ENCODE results near the gene ATP6V1A.

Gene ATP6V1A

DNA sequence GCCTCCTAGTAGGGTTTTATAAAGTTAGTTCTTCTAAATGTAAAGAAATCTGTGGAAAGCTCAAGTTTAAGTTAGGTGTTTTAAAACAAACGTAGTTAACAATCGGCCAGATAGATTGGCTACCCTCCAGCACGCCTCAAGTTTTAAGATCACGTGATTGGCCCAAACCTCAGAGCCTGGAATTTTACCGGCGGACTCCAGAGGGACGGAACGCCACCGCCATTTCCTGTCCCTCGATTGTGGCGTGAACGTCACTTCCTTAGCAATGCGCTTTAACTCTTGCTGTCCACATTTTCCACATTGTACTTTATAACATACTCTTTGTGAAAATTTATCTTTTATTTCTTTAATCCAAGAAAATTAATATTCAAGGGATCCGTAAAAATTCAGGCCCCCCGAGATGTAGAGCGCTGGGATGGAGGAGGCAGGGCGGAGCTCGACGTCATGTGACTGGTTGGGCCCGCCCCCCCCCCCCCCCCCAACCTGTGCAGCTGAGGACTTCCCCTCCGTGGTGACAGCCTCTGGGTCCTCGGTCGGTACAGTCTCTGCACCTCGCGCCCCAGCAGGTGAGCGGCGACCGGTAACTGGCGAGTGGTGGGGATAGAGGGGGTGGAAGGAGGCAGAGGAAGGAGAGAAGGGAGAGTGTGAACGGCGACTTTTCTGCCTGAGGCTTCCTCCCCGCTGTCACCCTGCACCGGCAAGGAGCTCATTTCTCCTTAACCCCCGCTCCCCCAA lies at the start of gene ATP6V1A:
TSS of gene ATP6V1A (plus strand) at position 488 of the 735 bp plus-strand sequence. CDS start 31,719 bp downstream, outside the sequence.
- DNase-seq: peak; percentile 84

DNA sequence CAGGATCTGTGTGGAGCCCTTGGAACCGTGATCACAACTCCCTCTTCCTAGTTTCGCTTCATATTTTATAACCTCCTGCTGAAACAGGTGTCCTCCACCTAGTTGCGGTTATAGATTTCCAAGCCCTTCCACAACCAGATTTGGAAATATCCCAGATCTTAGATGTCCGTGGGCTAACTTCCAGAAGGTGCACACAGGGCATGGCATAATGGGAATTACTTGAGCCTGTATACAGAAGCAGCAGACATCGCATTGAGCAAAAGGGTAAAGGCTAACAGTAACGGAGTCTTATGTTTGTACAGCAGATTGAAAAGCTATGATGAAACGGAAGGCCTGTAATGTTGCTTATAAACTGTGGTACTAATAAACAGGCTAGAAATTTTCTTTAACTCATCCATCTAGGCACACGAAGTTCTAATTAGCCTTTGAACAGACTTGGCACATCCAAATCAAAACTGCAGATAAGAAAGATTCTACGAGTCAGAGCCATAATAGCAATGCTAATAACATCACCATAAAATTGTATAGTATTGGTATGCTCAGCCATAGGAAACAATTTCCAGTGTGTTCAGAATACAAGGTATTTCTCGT lies 49.2 kb upstream of the ATP6V1A start:
- DNase-seq: peak; percentile 10

DNA sequence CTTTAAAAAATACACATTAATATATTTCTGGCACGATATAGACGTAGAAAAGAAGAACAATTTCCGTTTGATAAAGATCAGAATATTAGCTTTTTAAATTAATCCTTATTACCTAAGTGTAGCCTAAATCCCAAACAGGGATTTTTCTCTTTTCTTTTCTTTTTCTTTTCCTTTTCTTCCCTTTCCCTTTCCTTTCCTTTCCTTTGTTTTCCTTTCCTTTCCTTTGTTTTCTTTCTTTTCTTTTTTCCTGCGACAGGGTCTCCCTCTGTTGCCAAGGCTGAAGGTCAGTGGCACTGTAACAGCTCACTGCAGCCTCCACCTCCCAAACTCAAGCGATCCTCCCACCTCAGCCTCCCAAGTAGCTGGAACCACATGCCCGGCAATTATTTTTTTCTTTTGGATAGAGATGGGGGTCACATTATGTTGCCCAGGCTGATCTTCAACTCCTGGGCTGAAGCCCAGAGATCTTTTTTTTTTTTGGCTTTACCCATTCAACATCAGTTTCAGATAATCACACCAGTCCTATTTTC lies 48.6 kb upstream of the ATP6V1A start:
- no peak for DNase-seq

DNA sequence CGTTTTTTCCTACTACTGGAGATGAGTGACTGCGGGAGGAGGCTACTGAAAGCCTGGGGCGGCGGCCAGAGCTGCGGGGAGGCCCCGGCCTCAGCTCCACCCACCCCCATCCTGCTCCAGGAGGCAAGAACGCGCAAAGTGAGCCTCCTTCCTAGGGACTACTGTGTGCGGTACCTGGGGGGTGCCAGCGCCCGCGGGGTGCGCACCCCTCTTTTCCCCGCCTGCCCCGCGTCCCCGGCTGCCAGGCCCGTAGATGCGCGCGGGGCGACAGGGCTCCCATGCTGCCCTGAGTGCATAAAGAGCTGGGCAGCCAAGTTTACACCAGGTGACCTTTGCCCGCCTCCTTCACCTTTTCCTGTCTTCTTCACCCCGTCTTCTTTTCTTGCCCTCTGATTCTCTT lies 47.9 kb upstream of the ATP6V1A start:
- no peak for DNase-seq

DNA sequence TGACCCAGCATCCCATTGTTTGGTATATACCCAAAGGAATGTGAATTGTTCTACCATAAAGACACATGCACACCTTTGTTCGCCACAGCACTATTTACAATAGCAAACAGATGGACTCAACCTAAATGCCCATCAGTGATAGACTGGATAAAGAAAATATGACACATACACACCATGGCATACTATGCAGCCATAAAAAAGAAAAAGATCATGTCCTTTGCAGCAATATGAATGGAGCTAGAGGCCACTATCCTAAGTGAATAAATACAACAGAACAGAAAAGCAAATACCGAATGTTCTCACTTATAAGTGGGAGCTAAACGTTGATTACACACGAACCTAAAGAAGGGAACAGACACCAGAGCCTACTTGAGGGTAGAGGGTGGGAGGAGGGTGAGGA lies 39.0 kb upstream of the ATP6V1A start:
- DNase-seq: no peak

- DNase-seq: no peak
Measured at GRCh38 chr3:113712129-113712528, 34.7 kb upstream of the ATP6V1A start.

GRCh38 chr3:113714702-113715101 lies 32.1 kb upstream of the ATP6V1A start:
- no peak for DNase-seq

- no peak for DNase-seq
Measured at GRCh38 chr3:113717308-113717707, 29.5 kb upstream of the ATP6V1A start.

GRCh38 chr3:113717818-113718217 lies 29.0 kb upstream of the ATP6V1A start:
- no peak for DNase-seq

DNA sequence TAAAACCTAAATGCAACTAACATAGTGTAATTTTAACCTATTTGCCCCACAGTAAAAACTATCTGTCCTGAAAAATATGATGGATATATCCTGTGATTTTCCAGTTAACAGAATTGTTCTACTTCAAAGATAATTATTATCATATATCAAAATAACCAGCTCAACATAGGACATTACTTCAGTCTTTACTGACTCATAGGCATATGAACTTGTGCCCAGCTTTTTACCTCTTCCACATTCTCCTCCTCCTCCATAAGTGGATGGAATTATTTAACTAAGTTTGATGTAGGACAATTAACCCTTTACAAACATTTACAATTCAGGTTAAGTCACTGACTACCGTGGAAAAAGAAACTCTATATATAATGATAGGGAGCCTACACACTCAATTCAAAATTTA lies 27.5 kb upstream of the ATP6V1A start:
- no peak for DNase-seq

- DNase-seq: no peak
Measured at GRCh38 chr3:113719758-113720157, 27.1 kb upstream of the ATP6V1A start.

GRCh38 chr3:113721636-113722035 lies 25.2 kb upstream of the ATP6V1A start:
- peak; percentile 56 for DNase-seq

DNA sequence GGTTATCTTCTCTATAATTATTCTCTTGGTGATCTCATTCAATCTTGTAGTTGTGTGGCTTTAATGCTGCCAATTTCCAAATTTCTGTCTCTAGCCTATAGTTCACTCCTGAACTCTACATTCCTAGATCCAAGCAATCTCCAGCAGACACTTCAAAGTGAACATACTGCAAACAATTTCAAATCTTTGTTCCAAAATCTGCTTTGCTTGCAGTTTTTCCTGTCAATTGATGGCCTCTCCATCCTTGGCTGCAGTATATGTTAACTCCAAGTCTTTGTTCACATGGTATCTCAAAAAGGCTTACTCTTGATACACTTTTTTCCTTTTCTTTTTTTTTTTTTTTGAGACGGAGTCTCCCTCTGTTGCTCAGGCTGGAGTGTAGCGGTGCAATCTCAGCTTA lies 18.2 kb upstream of the ATP6V1A start:
- DNase-seq: no peak

GRCh38 chr3:113730550-113730949 lies 16.3 kb upstream of the ATP6V1A start:
- no peak for DNase-seq

GRCh38 chr3:113731694-113732093 lies 15.1 kb upstream of the ATP6V1A start:
- DNase-seq: no peak

GRCh38 chr3:113736548-113737089 lies 10.2 kb upstream of the ATP6V1A start:
- no peak for DNase-seq

- DNase-seq: no peak
Measured at GRCh38 chr3:113741086-113741485, 5.7 kb upstream of the ATP6V1A start.

DNA sequence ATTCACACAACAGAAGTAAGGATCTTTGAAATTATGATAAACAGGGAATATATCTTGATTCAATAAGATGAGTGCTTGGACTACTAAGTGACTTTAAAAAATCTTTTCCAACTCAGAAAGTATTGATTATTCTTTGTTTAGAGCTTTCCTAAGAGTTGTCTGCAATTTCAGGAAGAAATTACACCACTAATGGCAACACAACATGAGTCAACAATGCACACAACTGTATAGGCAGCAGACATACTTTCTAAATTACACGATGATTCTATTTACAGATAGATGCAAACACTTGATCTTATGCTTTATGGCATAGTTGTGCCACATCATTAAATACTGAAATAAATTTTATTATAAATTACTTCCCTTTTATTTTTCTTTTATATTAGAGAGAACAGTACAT lies 5.2 kb upstream of the ATP6V1A start:
- DNase-seq: no peak

DNA sequence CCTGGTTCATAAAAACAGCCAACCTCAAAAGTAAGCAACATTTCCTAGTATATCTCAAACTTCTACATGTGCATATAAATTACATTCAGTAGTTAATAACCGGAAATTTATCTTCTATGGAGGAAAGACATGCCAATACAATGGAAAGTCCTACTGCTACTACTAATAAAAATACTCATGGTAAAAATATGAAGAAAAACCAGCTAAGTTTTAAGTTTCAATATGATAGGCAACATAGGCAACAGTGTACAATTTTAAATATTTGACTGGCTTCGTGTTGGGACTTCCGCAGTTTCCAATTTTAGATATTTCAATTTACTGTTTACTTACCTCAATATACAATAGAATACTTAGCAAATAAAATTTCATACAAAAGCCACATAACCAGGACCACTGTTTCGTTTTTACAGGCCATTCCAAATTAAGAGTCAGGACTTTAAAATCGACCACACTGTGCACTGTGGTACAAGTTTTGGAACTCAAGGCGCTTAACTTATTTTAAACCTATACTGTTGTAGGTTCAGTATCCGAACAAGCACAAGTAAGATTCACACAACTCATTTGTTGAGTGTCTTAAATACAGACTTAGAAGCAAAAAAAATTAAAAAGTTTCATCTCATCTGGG lies 3.7 kb upstream of the ATP6V1A start:
- no peak for DNase-seq

- DNase-seq: peak; percentile 77
Measured at GRCh38 chr3:113744941-113745755, 1.7 kb upstream of the ATP6V1A start.

- peak; percentile 91 for DNase-seq
Measured at GRCh38 chr3:113745756-113746547, 883 bp upstream of the ATP6V1A start, which contains the start of gene NAA50. NAA50 (minus strand) TSS chr3:113746249; CDS start chr3:113745949, 300 bp downstream.

All from GDM1 (cell line).